Dendritic cell treated with granulocyte-macrophage colony-stimulating factor and Interleukin-4, amounts not matched to agents 40 ng/mL and 50 ng/mL, for 4 days (primary cell): ENCODE results near the gene CMAS.

Experiments
- H3K27ac Mint-ChIP-seq: one replicate; pipeline ENCODE4 v1.8.0; 2022; ENCODE audit warnings: mild to moderate bottlenecking, mixed read lengths
- H3K27me3 Mint-ChIP-seq: one replicate; pipeline ENCODE4 v1.8.0; 2022; ENCODE audit warnings: mild to moderate bottlenecking, mixed read lengths
- H3K36me3 Mint-ChIP-seq: one replicate; pipeline ENCODE4 v1.8.0; 2022; ENCODE audit warnings: low read depth, mixed read lengths
- H3K4me1 Mint-ChIP-seq: one replicate; pipeline ENCODE4 v1.8.0; 2022; ENCODE audit warnings: low read depth, mixed read lengths
- H3K4me3 Mint-ChIP-seq: one replicate; pipeline ENCODE4 v1.8.0; 2022; ENCODE audit warnings: mild to moderate bottlenecking, moderate library complexity, mixed read lengths
- H3K9me3 Mint-ChIP-seq: one replicate; pipeline ENCODE4 v1.8.0; 2022; ENCODE audit warnings: mixed read lengths
- intact Hi-C: fragments of 100-400 bp; cut with micrococcal nuclease; formaldehyde crosslinking; loops from one replicate; pipeline ENCODE4 v1.15.0; 2022

CMAS gene

GRCh38 chr12:22103418-22103817 lies 57.4 kb downstream of the CMAS start:
- intact Hi-C loops: no loop called here

GRCh38 chr12:22105542-22105941 lies 59.5 kb downstream of the CMAS start:
- no peak overlapping the region for H3K27ac Mint-ChIP-seq
- H3K9me3 Mint-ChIP-seq: no peaks in the 10 kb centered on the region
- peaks cover 16% of the 10 kb centered on the region for H3K4me1 Mint-ChIP-seq
- H3K4me3 Mint-ChIP-seq: no peak overlapping the region
- intact Hi-C loops: no loop called here
- H3K36me3 Mint-ChIP-seq: no peaks in the 10 kb centered on the region
- H3K27me3 Mint-ChIP-seq: no peaks in the 10 kb centered on the region

More at GRCh38 chr12:22103418-22103817, 57.4 kb downstream of the CMAS start:
- H3K36me3 Mint-ChIP-seq: no peaks in the 10 kb centered on the region
- no peaks in the 10 kb centered on the region for H3K27me3 Mint-ChIP-seq
- no peak overlapping the region for H3K4me3 Mint-ChIP-seq
- H3K9me3 Mint-ChIP-seq: no peaks in the 10 kb centered on the region
- H3K4me1 Mint-ChIP-seq: peaks cover 16% of the 10 kb centered on the region
- no peak overlapping the region for H3K27ac Mint-ChIP-seq

- H3K27ac Mint-ChIP-seq: no peak overlapping the region
- no peak overlapping the region for H3K4me3 Mint-ChIP-seq
Observed at GRCh38 chr12:22110176-22110575, 64.2 kb downstream of the CMAS start.

More at GRCh38 chr12:22110176-22110575, 64.2 kb downstream of the CMAS start:
- H3K9me3 Mint-ChIP-seq: no peaks in the 10 kb centered on the region
- H3K27me3 Mint-ChIP-seq: peaks cover 6% of the 10 kb centered on the region
- no peaks in the 10 kb centered on the region for H3K4me1 Mint-ChIP-seq
- no peaks in the 10 kb centered on the region for H3K36me3 Mint-ChIP-seq
- intact Hi-C loops: no loop called here
